GM23248 (cell line): ENCODE measurements around the gene SLC25A21.

Experiments used
- EZH2 ChIP-seq: fragments of 200-600 bp; sonication (generic); IDR thresholded peaks from 2 replicates; pipeline ENCODE4 v1.6.1; 2018; ENCODE audit warnings: antibody characterized with exemption, mild to moderate bottlenecking; ENCODE audit not compliant: insufficient read depth, poor library complexity, severe bottlenecking
- EZH2phosphoT487 ChIP-seq: fragments of 200-600 bp; sonication (generic); IDR thresholded peaks from 2 replicates; pipeline ENCODE4 v1.6.1; 2018; ENCODE audit warnings: antibody characterized with exemption, moderate library complexity, mild to moderate bottlenecking, low read depth; ENCODE audit not compliant: insufficient read depth

GRCh38 chr14:37139710-37140109, 32.7 kb downstream of the SLC25A21 start:
- no peak for TF ChIP-seq EZH2phosphoT487
- no peak for TF ChIP-seq EZH2
